HG02642 (cell line): ENCODE data around the gene ZFYVE28.
"Not testable (repeated sequence)": the region's sequence is repeated elsewhere in the genome, so short reads cannot be mapped to it uniquely, and the experiment has no call there.

Experiments
- ATAC-seq: cut with Tn5 transposase; IDR thresholded peaks from one replicate; pipeline ENCODE4 v1.9.1; 2021; ENCODE audit warnings: mild to moderate bottlenecking; ENCODE audit not compliant: unreplicated experiment, poor library complexity

The ZFYVE28 gene

GRCh38 chr4:2280531-2281300, 137.7 kb downstream of the ZFYVE28 start:
- no peak for ATAC-seq

GRCh38 chr4:2277956-2278355, 140.5 kb downstream of the ZFYVE28 start:
- no peak for ATAC-seq

GRCh38 chr4:2276581-2277325, 141.7 kb downstream of the ZFYVE28 start:
- no peak for ATAC-seq

GRCh38 chr4:2275546-2276251, 142.7 kb downstream of the ZFYVE28 start:
- ATAC-seq: no peak

- ATAC-seq: not testable (repeated sequence)
These were observed 143.4 kb downstream of the ZFYVE28 start for GRCh38 chr4:2275044-2275397.

GRCh38 chr4:2274320-2275043, 144.0 kb downstream of the ZFYVE28 start:
- no peak for ATAC-seq

DNA sequence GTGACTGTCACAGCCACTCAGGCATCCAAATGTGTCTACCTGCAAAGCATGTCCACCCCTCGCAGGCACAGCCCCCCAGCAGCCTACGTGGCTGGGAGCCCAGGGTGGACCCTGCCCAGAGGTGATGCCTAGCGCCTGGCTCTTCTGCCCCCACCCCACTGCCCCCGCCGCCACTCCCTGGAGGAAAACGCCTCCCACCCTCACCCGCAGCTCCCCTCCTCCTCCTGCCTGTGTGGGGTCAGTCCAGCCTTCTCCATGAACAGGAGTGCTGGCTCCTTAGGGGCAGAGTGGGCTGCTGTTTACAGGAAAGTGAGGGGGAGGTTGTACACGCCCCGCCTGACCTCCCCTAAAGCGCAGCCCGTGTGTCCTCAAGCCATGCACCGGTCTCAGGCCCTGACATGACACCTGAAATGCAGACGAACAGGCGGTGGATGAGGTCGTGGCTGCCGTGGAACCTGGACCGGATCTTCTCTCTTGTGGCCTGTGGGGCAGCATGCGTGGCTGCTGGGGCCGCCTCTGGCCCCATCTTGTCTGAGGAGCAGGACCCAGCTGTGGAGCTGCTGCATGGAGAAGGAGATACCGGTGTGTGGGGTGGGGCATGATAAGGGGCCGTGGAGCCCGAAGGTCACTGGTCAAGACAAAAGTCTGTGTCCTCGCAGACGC, 144.7 kb downstream of the ZFYVE28 start:
- ATAC-seq: no peak

- ATAC-seq: no peak
These were observed 145.2 kb downstream of the ZFYVE28 start for GRCh38 chr4:2273221-2273620.

DNA sequence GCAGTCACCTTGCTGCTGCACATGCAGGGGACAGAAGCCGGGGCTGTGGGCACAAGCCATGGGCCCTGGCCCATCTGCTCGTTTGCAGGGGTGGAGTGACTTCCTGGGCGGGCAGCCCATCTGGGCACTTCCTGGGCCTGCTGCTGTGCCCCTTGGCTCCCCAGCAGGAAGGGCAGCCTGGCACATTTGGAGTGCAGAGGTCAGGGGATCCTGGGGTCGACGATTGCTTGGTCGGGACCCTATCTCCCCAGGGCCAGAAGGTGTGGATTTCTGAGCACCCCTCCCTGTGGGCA, 145.7 kb downstream of the ZFYVE28 start:
- no peak for ATAC-seq

GRCh38 chr4:2272026-2272827, 146.2 kb downstream of the ZFYVE28 start:
- ATAC-seq: no peak

GRCh38 chr4:2271279-2272025, 147.0 kb downstream of the ZFYVE28 start:
- ATAC-seq: no peak

- no peak for ATAC-seq
These were observed 147.9 kb downstream of the ZFYVE28 start for GRCh38 chr4:2270341-2271165.

DNA sequence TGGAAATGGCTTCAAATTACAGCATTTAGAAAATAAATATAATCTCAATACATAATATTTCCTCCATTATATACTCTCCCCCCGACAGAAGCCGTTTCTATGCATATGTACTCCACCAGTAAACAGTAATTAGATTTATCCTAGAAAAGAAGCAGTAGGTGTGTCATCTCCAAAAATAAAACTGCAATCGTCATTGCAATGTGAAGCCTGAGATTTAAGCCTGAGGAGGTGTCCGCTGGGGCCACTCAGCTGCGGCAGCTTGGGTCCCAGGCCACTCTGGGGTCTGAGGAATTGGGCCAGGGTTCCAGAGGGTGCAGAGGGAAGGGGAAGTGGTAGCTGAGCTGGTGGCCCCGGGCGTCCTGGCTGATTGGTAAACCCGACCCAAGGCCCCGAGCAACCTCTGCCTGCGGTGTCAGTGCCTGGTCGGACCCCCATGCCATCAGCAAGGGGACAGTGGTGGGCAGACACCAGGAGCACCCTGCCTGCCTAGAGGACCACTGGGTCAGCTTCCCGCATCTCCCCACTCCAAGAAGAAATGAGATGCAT, 148.8 kb downstream of the ZFYVE28 start:
- no peak for ATAC-seq

- ATAC-seq: no peak
These were observed 149.3 kb downstream of the ZFYVE28 start for GRCh38 chr4:2269206-2269531.

DNA sequence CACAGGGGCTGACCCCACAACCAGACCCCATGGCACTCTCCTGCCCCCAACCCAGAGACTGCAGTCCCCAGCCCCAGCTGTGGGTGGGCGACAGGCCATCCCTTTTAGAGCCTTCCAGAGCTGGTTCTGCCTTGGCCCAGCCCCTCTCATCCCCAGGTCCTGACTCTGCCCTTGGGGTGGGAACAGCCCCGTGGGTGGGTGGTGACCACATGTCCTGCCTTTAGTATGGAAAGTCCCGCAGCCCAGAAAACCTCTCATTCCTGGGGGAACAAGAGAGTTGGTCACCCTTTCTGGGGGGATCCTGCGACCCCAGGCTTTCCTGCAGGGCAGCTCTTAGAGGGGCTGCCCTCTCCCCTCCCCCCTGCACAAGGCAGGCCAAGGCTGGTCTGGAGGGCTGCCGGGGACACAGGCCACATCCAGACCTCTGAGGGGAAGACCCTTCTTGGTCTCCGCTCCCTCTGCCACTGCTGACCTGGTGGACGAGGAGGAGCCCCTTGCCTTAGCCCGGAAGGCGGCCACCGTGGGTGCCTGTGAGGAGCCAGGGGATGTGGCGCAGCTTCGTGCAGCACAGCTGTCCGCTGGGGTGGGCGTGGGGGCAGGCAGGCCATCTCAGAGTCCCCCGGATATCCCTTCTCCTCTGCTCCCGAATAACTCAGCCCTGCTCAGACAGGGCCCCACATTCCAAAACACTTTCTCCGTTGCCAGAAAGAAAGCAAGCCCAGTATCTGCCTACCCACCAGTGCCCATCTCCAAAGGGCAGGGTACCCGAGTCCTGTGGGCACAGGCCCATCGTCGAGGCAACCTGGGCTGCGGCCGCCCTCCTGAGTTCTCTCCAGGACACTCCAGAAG, 149.9 kb downstream of the ZFYVE28 start:
- no peak for ATAC-seq

DNA sequence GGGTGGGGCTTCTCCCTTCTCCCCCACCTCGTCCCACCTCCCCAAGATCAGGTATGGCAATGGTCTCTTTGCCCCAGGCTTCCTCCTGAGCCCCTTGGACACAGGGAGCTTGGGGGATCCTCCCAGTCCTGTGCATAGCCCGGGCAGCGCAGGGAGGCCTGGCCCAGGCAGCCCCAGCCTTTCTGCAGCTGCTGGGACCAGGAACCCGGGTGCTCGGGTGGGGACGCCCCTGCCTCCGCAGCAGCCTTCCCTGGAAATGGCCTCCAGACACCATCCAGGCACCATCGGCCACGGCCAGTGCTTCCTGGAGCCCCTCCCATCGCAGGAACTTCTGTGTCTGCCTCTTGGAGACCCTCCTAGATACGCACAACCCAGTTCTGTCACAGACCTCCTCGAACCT, 150.6 kb downstream of the ZFYVE28 start:
- no peak for ATAC-seq

DNA sequence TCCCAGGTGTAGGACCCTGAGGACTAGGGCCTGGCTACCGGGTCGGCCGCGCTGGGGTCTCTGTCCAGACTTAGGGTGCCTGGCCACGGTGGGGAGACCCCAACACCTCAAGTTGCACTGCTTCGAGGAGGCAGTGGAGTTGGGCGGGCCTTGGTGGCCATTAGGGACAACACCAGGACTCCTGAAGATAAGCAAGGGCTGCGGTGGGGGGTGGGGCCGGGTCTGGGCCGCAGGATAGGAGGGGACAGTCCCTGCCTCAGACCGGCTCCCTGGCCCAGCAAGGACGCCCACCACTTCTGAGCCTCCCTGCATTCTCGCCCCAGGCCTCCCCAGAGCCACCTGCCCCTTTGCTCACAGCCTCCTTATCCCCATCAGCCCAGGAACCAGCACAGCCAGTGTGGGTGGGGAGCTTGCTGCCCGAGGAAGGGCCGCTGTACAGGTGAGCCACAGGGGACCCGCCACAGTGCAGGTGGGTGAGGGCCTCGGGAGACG, 151.1 kb downstream of the ZFYVE28 start:
- no peak for ATAC-seq
